Measurements from ENCODE around the gene EEFSEC.

The EEFSEC gene

DNA sequence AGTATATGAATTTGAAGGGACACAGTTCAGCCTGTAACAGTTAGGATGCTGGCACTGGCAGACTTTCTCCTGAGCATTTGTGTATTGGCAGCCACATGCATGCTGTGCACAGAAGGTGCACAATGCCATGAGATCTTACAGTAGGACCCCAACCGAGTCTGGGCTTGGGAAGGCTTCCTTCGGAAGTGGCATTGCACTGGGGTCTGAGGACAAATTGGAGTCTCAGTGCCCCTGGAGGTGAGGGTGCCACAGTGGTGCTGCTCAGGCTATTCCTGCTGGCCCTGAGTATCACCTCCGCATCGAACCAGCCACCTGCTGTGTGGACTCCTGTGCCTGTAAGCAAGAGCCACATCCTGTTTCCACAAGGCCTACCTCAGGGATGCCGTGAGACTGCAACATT, 213.9 kb downstream of the EEFSEC start:
- H3K4me1 ChIP-seq, result peaks cover 0 to 4% (median 0%) of the 10 kb centered on the region in 4 donors
- H3K27me3 ChIP-seq, result no peaks in the 10 kb centered on the region
- no peak for DNase-seq
- H3K9me3 ChIP-seq, result no peaks in the 10 kb centered on the region
- no peak overlapping the region for H3K4me3 ChIP-seq
- TF ChIP-seq, protein P1, sequence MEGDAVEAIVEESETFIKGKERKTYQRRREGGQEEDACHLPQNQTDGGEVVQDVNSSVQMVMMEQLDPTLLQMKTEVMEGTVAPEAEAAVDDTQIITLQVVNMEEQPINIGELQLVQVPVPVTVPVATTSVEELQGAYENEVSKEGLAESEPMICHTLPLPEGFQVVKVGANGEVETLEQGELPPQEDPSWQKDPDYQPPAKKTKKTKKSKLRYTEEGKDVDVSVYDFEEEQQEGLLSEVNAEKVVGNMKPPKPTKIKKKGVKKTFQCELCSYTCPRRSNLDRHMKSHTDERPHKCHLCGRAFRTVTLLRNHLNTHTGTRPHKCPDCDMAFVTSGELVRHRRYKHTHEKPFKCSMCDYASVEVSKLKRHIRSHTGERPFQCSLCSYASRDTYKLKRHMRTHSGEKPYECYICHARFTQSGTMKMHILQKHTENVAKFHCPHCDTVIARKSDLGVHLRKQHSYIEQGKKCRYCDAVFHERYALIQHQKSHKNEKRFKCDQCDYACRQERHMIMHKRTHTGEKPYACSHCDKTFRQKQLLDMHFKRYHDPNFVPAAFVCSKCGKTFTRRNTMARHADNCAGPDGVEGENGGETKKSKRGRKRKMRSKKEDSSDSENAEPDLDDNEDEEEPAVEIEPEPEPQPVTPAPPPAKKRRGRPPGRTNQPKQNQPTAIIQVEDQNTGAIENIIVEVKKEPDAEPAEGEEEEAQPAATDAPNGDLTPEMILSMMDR (IDR thresholded peaks at IDR 0.05), result no peak
- H3K27ac ChIP-seq, result no peak overlapping the region
- intact Hi-C loops (cut with DNase I; ENCODE audit: low total_unique reads), result no loop called here
- peaks cover 0 to 28% (median 10%) of the 10 kb centered on the region in 3 donors for H3K36me3 ChIP-seq

DNA sequence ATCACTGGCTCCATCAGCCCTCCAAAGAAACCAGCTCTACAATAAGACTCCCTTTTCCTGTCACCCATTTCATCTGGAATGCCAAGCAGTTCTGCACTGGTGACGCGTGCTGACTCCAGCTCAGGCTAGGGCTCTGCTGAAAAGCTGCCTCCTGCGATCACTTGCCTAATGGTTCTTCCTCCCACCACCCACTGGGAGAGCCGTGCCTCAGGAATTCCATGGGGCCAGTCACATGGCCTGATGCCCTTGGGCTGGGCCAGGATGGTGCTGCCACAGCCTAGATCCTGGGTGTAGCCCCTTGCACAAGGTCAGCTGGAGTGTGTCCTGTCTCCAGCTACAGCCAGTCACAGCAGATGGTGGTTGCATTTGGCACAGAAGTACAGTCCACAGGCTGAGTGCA, 214.5 kb downstream of the EEFSEC start:
- H3K27ac ChIP-seq, result no peak overlapping the region
- no peak overlapping the region for H3K4me3 ChIP-seq
- no peaks in the 10 kb centered on the region for H3K27me3 ChIP-seq
- no peak for DNase-seq
- H3K36me3 ChIP-seq, result peaks cover 0 to 27% (median 10%) of the 10 kb centered on the region in 3 donors
- TF ChIP-seq, protein P1 (IDR thresholded peaks at IDR 0.05), result no peak
- H3K4me1 ChIP-seq, result peaks cover 0 to 4% (median 0%) of the 10 kb centered on the region in 4 donors
- no peaks in the 10 kb centered on the region for H3K9me3 ChIP-seq
- intact Hi-C loops (cut with DNase I; ENCODE audit: low total_unique reads), result no loop called here

DNA sequence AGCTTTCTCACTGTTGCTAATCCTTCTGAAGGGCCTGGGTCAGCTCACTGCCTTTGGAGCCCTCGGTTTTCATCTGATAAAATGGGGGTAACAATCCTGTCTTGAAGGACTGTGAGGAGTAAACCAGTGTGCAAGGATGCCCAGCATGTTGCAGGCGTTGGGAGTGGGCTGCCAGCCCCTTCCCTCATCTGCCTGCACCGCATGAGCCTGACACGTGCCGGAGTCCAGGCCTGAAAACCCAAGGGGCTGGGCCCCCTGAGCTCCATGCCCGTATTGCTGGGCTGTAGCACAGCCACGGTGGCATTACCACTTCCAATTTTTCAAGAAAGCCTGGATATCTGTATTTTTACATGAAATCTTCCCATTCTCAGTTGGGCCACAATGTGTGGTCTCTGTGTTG, 215.3 kb downstream of the EEFSEC start:
- H3K27ac ChIP-seq, result no peak overlapping the region
- intact Hi-C loops (cut with DNase I; ENCODE audit: low total_unique reads), result no loop called here
- H3K9me3 ChIP-seq, result no peaks in the 10 kb centered on the region
- no peak overlapping the region for H3K4me3 ChIP-seq
- DNase-seq, result no peak
- TF ChIP-seq, protein P1 (IDR thresholded peaks at IDR 0.05), result no peak
- H3K36me3 ChIP-seq, result peaks cover 0 to 18% (median 10%) of the 10 kb centered on the region in 3 donors
- H3K4me1 ChIP-seq, result peaks cover 0 to 4% (median 0%) of the 10 kb centered on the region in 4 donors
- H3K27me3 ChIP-seq, result no peaks in the 10 kb centered on the region

DNA sequence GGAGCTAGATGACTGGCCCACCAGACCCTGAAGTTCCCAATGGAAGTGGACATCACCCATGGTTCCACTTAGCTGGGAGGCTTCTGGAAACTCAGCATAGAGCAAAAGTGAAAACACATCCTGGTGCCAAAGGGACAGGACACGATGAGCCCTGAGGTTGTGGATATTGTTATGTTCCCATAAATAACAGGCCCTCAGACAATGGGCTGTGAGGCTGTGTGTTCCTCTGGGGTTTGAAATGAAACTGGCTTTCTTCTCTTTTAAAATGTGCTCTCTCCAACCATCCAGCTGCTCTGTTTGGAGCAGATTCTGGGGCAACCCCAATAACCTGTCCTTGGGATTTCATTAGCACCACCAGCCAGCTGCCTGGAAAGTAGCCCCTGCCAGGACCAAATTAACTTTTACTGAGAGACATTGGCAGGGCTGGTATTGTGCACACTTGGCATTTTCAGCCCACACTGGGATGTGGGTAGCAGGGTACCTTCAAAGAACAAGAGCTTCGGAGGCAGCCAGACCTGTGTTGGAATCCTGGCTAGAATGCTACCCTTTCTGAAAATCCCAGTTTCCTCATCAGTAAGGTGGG, 215.9 kb downstream of the EEFSEC start:
- H3K9me3 ChIP-seq, result no peaks in the 10 kb centered on the region
- peaks cover 0 to 19% (median 10%) of the 10 kb centered on the region in 3 donors for H3K36me3 ChIP-seq
- no peak overlapping the region for H3K4me3 ChIP-seq
- TF ChIP-seq, protein P1 (IDR thresholded peaks at IDR 0.05), result no peak
- H3K4me1 ChIP-seq, result peaks cover 0 to 4% (median 0%) of the 10 kb centered on the region in 4 donors
- DNase-seq, result no peak
- H3K27me3 ChIP-seq, result no peaks in the 10 kb centered on the region
- intact Hi-C loops (cut with DNase I; ENCODE audit: low total_unique reads), result no loop called here
- H3K27ac ChIP-seq, result no peak overlapping the region

DNA sequence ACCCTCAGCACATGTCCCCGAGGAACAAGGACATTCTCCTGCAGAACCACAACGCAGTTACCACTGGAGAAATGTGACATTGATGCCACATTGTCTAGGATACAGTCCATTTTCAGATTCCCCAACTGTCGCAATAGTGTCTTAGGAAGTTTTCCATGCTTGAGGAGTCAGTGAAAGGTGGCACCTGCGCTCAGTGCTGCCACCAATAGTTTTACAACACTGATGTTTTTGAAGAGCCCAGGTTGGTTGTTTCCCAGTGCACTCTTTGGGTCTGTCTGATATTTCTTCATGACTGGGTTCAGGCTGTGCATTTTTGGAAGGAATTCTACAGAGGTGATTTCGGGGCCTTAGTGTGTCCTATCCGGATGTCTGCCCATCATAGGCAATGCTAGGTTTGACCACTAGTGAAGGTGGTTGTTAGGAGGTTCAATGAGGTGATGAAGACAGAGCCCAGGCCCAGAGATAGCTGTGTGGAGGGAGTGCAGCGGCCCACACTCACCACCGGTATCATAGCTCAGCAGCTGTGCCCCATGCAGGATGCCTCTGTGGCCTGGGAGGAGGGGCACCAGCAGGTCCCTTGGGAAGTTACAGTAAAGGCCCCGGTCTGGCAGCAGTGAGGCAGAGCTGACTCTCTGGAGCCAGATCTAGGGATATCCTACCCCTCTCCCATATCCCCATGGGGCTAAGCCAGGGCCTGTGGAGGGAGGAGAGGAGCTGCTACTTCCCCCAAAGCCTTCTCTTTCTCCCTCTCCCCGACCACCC, 216.8 kb downstream of the EEFSEC start:
- Histone ChIP-seq H3K36me3 (peaks cover 0 to 13% (median 10%) of the 10 kb centered on the region in 3 donors), H3K9me3 (no peaks in the 10 kb centered on the region)
- intact Hi-C loops (cut with DNase I; ENCODE audit: low total_unique reads), result no loop called here

More for the DNA sequence above, 216.8 kb downstream of the EEFSEC start:
- no peak for DNase-seq
- H3K27ac ChIP-seq, result no peak overlapping the region
- TF ChIP-seq, protein P1 (IDR thresholded peaks at IDR 0.05), result no peak
- H3K4me3 ChIP-seq, result no peak overlapping the region
- H3K27me3 ChIP-seq, result no peaks in the 10 kb centered on the region
- H3K4me1 ChIP-seq, result peaks cover 0 to 4% (median 0%) of the 10 kb centered on the region in 4 donors

Data from tibial artery (tissue), 4 donors.